HUES64 (cell line): ENCODE data around the gene SCNN1G.

Experiments
- H3K27ac ChIP-seq: 2 replicates; pipeline ENCODE4 v1.7.0; 2013; ENCODE audit warnings: low read depth, low read length, inconsistent platforms
- H3K27me3 ChIP-seq: 2 replicates; pipeline ENCODE4 v1.6.1; 2013; ENCODE audit warnings: mild to moderate bottlenecking, low read length; ENCODE audit not compliant: insufficient read depth
- H3K36me3 ChIP-seq: 2 replicates; pipeline ENCODE4 v1.6.1; 2013; ENCODE audit warnings: mild to moderate bottlenecking, low read length; ENCODE audit not compliant: insufficient read depth
- H3K4me1 ChIP-seq: 2 replicates; pipeline ENCODE4 v1.6.1; 2013; ENCODE audit warnings: mild to moderate bottlenecking, low read length, moderate library complexity; ENCODE audit not compliant: insufficient read depth
- H3K4me3 ChIP-seq: 2 replicates; pipeline ENCODE4 v1.5.1; 2013; ENCODE audit warnings: mild to moderate bottlenecking, low read length, moderate library complexity
- H3K9ac ChIP-seq: 2 replicates; pipeline ENCODE4 v1.6.1; 2013; ENCODE audit warnings: mild to moderate bottlenecking, low read depth, low read length
- H3K9me3 ChIP-seq: 2 replicates; pipeline ENCODE4 v1.6.1; 2013; ENCODE audit warnings: low read depth, low read length; ENCODE audit not compliant: insufficient read depth
- WGBS: fragments of 150-250, 120-280 bp; methylation state at CpG from one replicate; pipeline ENCODE4 v1.1.7; 2013; ENCODE audit warnings: missing lambda C conversion rate; 5-methylcytosine and 5-hydroxymethylcytosine counted together

Gene SCNN1G

GRCh38 chr16:23206986-23207385 lies 24.4 kb downstream of the SCNN1G start:
- Histone ChIP-seq H3K4me3 (no peak overlapping the region), H3K27me3 (no peaks in the 10 kb centered on the region), H3K36me3 (no peaks in the 10 kb centered on the region), H3K9ac (no peak overlapping the region), H3K27ac (no peak overlapping the region), H3K9me3 (no peaks in the 10 kb centered on the region), H3K4me1 (peaks cover 26% of the 10 kb centered on the region)
- WGBS: 85% methylated on average over 7 of the region's 7 CpGs

GRCh38 chr16:23207485-23207884 lies 24.9 kb downstream of the SCNN1G start:
- Histone ChIP-seq H3K4me1 (peaks cover 26% of the 10 kb centered on the region), H3K27me3 (no peaks in the 10 kb centered on the region), H3K9me3 (no peaks in the 10 kb centered on the region), H3K9ac (no peak overlapping the region), H3K27ac (no peak overlapping the region), H3K36me3 (no peaks in the 10 kb centered on the region), H3K4me3 (no peak overlapping the region)
- 68% methylated on average over 3 of the region's 3 CpGs for WGBS

- H3K4me3 ChIP-seq: no peak overlapping the region
- no peak overlapping the region for H3K9ac ChIP-seq
- no peaks in the 10 kb centered on the region for H3K27me3 ChIP-seq
- no peaks in the 10 kb centered on the region for H3K9me3 ChIP-seq
- WGBS: 91% methylated on average over 9 of the region's 9 CpGs
- H3K4me1 ChIP-seq: peaks cover 24% of the 10 kb centered on the region
- H3K27ac ChIP-seq: no peak overlapping the region
- no peaks in the 10 kb centered on the region for H3K36me3 ChIP-seq
Measured at GRCh38 chr16:23209606-23210005, 27.1 kb downstream of the SCNN1G start.

- no peaks in the 10 kb centered on the region for H3K9me3 ChIP-seq
Measured at GRCh38 chr16:23213831-23214230, 31.3 kb downstream of the SCNN1G start.

GRCh38 chr16:23214796-23215195 lies 32.3 kb downstream of the SCNN1G start:
- Histone ChIP-seq H3K4me1 (no peaks in the 10 kb centered on the region), H3K27me3 (no peaks in the 10 kb centered on the region), H3K9me3 (no peaks in the 10 kb centered on the region), H3K4me3 (no peak overlapping the region), H3K9ac (no peak overlapping the region), H3K27ac (no peak overlapping the region), H3K36me3 (no peaks in the 10 kb centered on the region)
- 84% methylated on average over 7 of the region's 7 CpGs for WGBS

More at GRCh38 chr16:23213831-23214230, 31.3 kb downstream of the SCNN1G start:
- Histone ChIP-seq H3K4me1 (no peaks in the 10 kb centered on the region), H3K27me3 (no peaks in the 10 kb centered on the region), H3K4me3 (no peak overlapping the region), H3K27ac (no peak overlapping the region), H3K36me3 (no peaks in the 10 kb centered on the region), H3K9ac (no peak overlapping the region)
- 91% methylated on average over 3 of the region's 3 CpGs for WGBS

- Histone ChIP-seq H3K4me3 (no peak overlapping the region), H3K36me3 (no peaks in the 10 kb centered on the region), H3K27ac (no peak overlapping the region), H3K9ac (no peak overlapping the region), H3K27me3 (no peaks in the 10 kb centered on the region), H3K9me3 (no peaks in the 10 kb centered on the region), H3K4me1 (no peaks in the 10 kb centered on the region)
- WGBS: 94% methylated on average over 10 of the region's 10 CpGs
Measured at GRCh38 chr16:23215435-23215834, 32.9 kb downstream of the SCNN1G start.

- no peak overlapping the region for H3K27ac ChIP-seq
- 96% methylated on average over 3 of the region's 4 CpGs for WGBS
Measured at GRCh38 chr16:23216658-23217246, 34.2 kb downstream of the SCNN1G start.

GRCh38 chr16:23217646-23218045 lies 35.1 kb downstream of the SCNN1G start:
- no peaks in the 10 kb centered on the region for H3K27me3 ChIP-seq
- WGBS: 90% methylated on average over 8 of the region's 8 CpGs
- no peak overlapping the region for H3K27ac ChIP-seq
- H3K9ac ChIP-seq: no peak overlapping the region
- H3K4me3 ChIP-seq: no peak overlapping the region
- no peaks in the 10 kb centered on the region for H3K36me3 ChIP-seq
- no peaks in the 10 kb centered on the region for H3K4me1 ChIP-seq
- H3K9me3 ChIP-seq: no peaks in the 10 kb centered on the region

More at GRCh38 chr16:23216658-23217246, 34.2 kb downstream of the SCNN1G start:
- H3K4me3 ChIP-seq: no peak overlapping the region
- no peaks in the 10 kb centered on the region for H3K36me3 ChIP-seq
- H3K9me3 ChIP-seq: no peaks in the 10 kb centered on the region
- no peak overlapping the region for H3K9ac ChIP-seq
- H3K4me1 ChIP-seq: no peaks in the 10 kb centered on the region
- H3K27me3 ChIP-seq: no peaks in the 10 kb centered on the region

GRCh38 chr16:23222929-23223328 lies 40.4 kb downstream of the SCNN1G start:
- Histone ChIP-seq H3K9ac (no peak overlapping the region), H3K36me3 (no peaks in the 10 kb centered on the region), H3K9me3 (no peaks in the 10 kb centered on the region), H3K4me3 (no peak overlapping the region), H3K4me1 (peaks cover 7% of the 10 kb centered on the region; the same call in 1 of the 2 replicates), H3K27ac (peak overlapping the region; percentile 60; the same call in 1 of the 2 replicates), H3K27me3 (no peaks in the 10 kb centered on the region)

GRCh38 chr16:23223368-23223767 lies 40.8 kb downstream of the SCNN1G start:
- Histone ChIP-seq H3K9ac (no peak overlapping the region), H3K9me3 (no peaks in the 10 kb centered on the region), H3K36me3 (no peaks in the 10 kb centered on the region), H3K27me3 (no peaks in the 10 kb centered on the region), H3K4me3 (no peak overlapping the region), H3K27ac (peak overlapping the region; percentile 60; the same call in 1 of the 2 replicates), H3K4me1 (peaks cover 7% of the 10 kb centered on the region; the same call in 1 of the 2 replicates)
- 89% methylated on average over 8 of the region's 8 CpGs for WGBS

GRCh38 chr16:23225109-23225508 lies 42.6 kb downstream of the SCNN1G start:
- Histone ChIP-seq H3K4me3 (no peak overlapping the region), H3K4me1 (peaks cover 7% of the 10 kb centered on the region; the same call in 1 of the 2 replicates), H3K36me3 (no peaks in the 10 kb centered on the region), H3K9ac (no peak overlapping the region), H3K27me3 (no peaks in the 10 kb centered on the region), H3K9me3 (no peaks in the 10 kb centered on the region), H3K27ac (no peak overlapping the region)
- 93% methylated on average over 4 of the region's 4 CpGs for WGBS

- Histone ChIP-seq H3K36me3 (no peaks in the 10 kb centered on the region), H3K4me1 (peaks cover 7% of the 10 kb centered on the region; the same call in 1 of the 2 replicates), H3K4me3 (no peak overlapping the region), H3K27ac (no peak overlapping the region), H3K9ac (no peak overlapping the region), H3K9me3 (no peaks in the 10 kb centered on the region), H3K27me3 (no peaks in the 10 kb centered on the region)
Measured at GRCh38 chr16:23225634-23226033, 43.1 kb downstream of the SCNN1G start.
